GM21367 (cell line): ENCODE data around the gene CNGB1.
"Not testable (repeated sequence)": the region's sequence is repeated elsewhere in the genome, so short reads cannot be mapped to it uniquely, and the experiment has no call there.

Experiments
- ATAC-seq: cut with Tn5 transposase; IDR thresholded peaks from one replicate; pipeline ENCODE4 v1.9.1; 2021; ENCODE audit not compliant: unreplicated experiment

Gene CNGB1

DNA sequence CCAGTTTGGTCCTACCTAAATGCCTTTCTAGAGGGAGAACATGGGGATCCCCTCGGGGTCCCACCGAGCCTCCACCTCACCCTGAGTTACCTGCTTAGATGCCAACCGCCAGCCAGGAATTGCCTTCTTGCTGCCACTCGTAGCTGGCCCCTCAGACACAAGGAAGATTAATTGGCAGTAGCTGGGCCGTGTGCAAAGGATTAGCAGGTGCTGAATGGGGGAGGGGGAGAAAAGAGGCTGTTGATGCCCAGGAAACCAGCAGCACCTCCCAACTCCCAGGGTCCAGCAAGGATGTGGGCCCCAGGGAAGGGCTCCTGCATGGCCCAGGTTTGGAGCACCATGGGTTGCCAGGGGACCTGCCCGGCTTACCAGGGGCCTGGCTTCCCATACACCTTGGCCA, at the start of gene CNGB1:
CNGB1 (minus strand) TSS at position 159 of the 400 bp plus-strand sequence. CDS start 3,842 bp downstream, outside the sequence.
- ATAC-seq, result no peak

DNA sequence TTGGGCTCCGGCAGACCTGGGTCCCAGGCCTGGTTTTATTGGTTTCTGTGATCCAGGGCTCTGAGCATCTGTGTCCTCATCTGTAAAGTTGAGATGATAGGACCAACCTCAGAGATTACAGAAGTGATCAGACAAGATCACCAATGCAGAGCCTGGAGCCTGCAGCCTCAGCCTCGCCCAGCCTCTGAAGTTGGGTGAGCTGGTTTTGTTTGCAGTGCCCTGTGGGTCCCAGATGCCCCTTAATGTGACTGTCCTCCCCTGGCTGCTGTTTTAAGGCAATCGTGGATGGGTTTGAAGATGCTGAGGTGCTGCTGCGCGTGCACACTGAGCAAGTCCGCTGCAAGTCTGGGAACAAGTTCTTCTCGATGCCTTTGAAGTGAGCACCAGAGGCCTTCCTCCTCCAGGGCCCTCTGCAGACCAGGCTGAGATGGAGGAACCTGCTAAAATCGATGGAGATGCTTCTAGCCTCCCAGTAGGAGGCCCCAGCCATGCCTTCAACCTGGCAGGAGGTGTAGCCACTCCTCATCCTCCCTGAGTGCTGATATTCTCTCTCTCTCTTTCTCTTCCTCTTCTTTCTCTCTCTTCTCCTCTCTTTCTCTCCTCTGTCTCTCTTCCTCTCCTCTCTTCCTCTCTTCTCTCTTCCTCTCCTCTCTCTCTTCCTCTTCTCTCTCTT, 49.1 kb upstream of the CNGB1 start:
- ATAC-seq, result no peak

DNA sequence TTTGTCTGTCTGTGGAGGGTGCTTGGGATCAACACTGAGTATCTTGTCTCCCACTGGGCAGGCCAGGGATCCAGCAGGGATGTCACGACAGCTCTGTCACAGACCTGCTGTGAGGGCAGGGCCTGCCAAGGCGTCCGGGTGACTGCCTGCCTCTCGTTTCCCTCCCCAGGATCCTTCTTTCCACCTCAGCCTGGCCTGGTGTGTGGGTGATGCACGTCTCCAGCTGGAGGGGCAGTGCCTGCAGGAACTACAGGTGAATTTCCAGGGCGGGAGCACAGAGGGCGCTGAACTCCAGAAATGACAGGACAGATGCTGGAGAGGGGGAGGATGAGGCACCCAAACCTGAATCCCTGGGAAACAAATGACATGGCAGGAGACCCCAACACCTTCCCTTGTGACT, 47.9 kb upstream of the CNGB1 start:
- no peak for ATAC-seq

DNA sequence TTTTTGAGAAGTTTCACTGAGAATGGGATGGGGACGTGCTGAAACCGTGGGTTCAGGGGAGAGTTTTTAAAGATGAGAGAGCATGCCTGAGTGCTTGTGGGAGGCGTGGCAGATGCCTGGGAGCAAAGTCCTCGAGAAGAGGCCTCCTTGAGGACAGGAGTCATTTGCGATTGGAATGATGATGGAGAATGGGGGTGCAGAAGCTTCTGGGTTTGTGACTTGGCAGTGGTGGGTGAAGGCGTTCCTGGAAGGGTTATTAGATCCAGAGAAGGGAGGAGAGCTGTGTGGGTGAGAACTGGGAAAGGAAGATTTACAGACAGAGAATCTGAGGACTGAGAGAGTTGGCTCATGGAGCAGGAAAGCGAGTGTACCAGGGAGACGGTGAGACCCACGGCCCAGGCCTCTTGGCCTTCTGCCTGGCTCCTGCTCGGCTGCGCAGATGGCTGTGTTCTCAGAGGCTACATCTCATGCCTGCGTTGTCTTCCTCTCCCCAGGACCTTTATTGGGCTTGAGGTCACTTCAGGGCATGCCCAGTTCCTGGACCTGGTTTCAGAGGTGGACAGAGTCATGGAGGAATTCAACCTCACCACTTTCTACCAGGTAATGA, 46.0 kb upstream of the CNGB1 start:
- ATAC-seq, result no peak

DNA sequence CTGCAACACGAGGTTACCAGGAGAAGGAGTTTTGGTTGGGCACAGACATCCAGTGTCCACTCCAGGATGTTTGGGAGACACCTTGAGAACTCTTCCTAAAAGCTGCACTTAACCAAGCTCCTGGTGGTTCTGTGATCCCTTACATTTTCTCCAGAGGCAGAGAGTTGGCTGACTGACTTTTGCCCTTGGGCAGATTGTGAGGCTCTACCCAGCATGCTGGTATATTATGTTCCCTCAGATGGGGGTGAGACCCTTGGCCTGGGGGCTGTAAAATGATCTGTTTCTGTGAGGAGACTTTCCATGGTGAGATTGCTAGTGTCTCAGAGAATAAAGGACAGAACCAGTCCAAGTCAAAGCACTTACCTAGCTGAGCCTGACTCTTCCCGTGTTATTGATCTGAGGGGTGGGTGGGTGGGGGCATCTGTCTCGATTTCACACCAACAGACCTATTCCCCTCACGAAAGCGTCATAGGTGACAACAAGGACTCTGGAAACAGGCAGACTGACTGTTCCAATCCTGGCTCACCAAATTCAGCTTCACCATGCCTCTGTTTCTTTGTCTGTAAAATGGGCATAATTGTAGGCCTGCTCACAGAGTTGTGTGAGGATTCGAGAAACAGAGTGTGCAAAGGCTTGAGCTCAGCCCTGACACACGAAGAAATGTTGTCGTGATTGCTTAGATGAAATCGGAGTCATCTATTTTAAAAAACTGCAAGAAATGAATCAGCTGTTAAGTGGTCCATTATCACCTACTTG, 42.5 kb upstream of the CNGB1 start:
- no peak for ATAC-seq

DNA sequence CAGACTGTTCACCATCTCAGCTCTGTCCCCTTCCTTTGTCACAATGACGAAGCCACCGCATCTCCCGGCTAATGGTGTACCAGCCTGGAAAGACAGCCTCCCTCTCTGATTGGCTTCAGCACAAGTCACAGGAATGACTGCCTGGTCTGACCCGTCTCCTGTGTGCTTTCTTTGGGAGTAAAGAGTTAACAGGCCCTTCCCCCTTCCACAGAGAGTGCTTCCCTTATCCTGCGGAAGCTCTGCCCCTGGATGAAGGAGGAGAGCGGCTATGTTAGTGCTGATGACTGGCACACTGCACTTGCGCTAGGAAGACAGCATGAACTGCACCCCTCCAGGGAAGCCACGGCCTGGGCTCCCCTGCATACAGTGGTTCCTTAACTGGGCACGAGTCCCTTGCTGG, 41.6 kb upstream of the CNGB1 start:
- ATAC-seq, result no peak

DNA sequence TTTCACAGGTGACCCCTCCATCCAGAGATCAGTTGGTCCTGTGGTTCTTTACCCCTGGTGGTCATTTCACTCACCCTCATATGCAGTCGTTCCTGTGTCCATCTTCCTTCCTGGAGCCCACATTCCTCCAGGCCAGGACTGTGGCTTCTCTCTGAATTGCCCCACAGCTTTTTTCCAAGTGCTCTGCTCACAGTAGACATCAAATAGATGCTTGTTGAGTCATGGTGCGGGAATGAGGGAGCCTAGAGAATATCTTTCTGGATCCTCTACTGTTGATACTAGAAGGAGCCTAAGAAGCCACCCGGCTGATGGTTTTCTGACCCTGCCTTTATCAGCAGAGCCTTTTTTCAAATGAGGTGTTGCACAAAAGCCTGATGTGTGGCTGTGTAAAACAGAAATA, 40.7 kb upstream of the CNGB1 start:
- no peak for ATAC-seq

DNA sequence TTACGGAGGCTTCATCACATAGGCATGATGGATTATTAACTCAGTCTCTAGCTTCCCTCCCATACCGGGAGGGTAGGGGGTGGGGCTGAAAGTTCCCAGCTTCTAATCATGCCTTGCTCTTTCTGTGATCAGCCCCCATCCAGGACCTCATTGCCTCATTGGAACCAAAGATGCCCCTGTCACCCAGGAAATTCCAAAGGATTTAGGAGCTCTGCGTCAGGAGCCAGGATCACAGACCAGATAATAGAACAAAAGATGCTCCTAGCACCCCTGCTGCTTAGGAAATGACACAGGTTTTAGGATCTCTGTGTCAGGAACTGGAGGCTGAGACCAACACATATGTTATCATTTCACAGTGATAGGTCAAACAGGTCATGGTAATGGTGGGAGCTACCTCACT, 40.0 kb upstream of the CNGB1 start:
- ATAC-seq, result no peak

DNA sequence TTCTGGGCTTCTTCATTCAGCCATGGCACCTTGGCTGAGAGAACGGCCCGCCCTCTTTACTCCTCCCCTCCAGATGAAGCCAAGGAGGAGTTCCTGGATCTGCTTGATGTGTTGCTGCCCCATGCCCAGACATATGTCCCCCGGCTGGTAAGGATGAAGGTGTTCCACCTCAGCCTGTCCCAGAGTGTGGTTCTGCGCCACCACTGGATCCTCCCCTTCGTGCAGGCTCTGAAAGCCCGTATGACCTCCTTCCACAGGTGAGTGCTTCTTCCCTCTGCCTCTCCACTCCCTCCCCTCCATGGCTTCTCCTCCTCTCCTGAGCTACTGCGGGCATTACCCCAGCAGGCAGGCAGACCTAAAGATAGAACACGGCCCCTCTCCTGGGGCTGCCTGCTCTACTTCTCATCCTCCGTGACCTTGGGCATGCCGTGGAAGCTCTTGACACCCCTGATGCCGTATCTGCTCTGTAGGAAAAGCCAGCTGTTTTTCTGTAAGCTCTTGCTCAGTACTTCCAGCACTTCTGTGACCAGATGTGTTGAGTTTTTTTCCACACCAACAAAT, 39.0 kb upstream of the CNGB1 start:
- no peak for ATAC-seq

DNA sequence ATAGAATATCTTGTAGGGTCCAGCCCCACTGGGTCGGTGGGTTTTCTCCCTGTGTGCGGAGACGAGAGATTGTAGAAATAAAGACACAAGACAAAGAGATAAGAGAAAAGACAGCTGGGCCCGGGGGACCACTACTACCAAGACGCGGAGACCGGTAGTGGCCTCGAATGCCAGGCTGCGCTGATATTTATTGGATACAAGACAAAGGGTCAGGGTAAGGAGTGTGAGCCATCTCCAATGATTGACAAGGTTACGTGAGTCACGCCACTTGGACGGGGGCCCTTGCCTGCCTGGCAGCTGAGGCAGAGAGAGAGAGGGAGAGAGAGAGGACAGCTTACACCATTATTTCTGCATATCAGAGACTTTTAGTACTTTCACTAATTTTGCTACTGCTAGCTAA, 33.8 kb upstream of the CNGB1 start:
- ATAC-seq, result not testable (repeated sequence)

DNA sequence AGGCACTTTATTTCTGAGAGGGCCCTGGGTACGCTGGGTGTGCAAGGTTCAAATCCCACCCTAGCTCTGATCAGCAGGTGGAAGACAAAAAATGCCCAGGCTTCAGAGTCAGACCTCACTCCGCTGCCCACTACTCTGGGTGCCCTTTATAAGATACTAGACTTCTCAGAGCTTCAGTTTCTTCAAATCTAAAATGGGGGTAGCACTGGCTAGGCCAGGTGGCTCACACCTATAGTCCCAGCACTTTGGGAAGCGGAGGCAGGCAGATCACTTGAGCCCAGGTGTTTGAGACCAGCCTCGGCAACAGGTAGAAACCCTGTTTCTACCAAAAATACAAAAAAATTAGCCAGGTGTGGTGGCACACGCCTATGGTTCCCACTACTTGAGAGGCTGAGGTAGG, 32.0 kb upstream of the CNGB1 start:
- no peak for ATAC-seq

DNA sequence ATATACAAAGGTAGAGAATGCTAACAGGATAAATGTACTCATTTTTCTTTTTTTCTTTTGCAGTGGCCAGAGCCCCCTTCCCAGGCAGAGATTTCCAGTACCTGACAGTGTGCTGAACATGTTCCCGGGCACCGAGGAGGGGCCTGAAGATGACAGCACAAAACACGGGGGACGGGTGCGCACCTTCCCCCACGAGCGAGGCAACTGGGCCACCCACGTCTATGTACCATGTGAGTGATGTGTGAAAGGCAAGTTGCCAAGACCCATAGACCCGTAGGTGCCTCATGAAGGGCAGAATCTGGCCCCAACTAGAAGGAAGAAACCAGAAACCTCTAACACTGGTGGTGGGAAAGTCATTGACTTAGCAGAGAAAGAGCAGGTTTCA, 31.5 kb upstream of the CNGB1 start:
- ATAC-seq, result no peak

DNA sequence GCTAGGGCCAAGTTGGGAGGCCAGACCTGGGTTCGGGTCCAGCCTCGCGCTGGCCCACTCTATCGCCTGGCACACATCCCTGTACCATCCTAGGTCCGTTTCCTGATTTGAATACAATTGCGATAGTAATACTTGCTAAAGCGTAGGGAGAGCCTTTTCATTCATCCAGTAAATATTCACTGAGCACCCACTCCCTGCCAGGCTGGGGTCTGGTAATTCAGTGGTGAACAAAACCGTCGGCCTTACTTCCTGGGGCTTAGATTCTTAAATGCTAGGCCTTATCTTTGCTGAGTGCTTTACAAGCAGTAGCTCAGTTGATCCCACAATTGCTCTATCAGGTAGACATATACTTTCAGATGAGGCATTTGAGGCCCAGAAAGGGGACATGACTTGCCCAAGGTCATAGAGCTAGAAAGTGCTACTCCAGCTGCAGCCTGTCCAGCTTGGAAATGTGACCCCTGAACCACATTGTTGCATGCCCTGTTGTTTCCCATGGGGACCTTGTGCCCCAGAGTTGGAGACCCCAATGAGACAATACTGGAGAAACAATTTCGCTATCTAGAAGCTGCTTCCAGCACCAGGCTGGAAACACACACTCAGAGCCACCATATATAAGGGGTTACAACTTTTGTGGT, 31.0 kb upstream of the CNGB1 start:
- ATAC-seq, result no peak

DNA sequence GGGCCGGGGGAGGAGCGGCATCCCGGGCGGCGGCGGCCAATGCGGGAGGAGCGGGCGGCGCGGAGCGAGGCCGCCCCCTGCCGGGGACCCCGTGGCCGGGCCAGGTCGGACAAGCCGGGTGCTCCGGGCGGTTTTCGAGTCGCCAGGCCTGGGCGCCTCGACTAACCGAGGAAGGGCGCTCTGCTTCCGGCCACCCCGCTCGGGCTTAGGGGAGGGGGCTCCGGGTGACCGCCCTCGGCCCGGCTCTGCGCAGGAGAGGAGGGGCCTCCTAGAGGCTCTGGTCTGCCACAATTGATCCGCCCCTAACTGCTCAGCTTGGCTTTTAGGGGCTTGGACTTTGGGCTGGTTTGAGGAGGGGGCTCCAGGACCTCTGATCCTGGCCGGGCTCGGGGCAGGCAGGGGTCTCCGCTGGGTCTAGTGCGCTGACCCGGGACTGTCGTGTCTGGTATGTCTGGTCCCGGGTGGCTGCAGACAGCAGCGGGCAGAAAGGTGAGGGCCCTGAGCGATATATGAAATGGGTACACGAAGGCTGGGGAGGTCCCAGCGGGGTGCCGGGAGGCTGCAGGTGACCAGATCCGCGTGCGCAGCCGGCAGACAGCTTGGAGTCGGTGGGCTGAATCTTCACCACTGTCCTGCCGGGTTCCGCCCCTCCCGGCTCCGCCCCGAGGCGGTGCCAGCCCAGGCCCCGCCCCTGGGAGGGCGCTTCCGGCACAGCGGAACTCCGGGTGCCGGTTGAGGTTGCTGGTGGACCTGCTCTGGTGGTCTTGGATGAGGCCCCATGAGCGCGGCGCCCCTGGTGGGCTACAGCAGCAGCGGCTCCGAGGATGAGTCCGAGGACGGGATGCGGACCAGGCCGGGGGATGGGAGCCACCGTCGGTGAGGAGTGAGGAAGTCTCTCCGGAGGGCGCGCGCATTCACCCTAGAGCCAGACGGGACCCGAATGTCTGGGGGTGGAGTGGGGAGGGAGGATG, 30.1 kb upstream of the CNGB1 start, which contains the start of gene USB1:
USB1 (plus strand) TSS at position 702 of the 971 bp plus-strand sequence; CDS start at position 779, 77 bp downstream.
- ATAC-seq, result peak; percentile 73

DNA sequence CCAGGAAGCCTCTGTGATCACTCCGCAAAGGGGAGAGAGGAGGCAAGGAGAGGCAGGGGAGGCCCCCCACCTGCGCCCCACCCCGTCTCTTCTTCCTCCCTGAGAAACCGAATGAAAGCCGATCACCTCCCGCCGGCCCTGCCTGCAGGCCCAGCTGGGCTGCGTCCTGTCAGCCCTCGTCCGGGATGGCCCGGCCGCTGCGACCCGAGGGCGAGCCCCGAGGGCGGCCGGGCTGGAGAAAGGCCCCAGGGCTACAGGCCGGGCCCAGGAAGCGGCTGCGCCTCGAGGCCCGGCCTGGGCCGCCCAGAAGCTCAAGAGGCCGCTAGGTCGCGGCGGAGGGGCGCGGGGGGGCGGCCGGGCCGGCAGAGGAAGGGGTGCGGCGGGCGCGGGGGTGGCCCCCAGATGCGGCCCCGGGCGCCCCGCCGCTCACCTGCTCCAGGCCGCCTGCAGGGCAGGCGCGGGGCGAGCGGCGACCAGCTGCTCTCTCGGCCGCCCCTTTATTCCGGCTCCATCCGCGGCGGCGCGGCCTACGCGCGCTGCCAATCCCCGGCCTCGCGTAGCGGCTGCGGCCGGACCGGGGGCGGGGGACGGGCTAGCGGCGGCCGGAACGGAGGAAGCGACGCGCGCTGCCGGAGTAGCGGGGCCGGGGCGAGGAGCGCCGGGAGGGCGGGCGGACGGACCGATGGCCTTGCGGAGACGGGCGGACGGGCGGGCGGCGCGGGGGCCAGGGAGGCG, 29.2 kb upstream of the CNGB1 start, which contains the start of gene ZNF319:
ZNF319 (minus strand) TSS at position 702 of the 735 bp plus-strand sequence. CDS start 2,407 bp downstream, outside the sequence.
- ATAC-seq, result peak; percentile 22

DNA sequence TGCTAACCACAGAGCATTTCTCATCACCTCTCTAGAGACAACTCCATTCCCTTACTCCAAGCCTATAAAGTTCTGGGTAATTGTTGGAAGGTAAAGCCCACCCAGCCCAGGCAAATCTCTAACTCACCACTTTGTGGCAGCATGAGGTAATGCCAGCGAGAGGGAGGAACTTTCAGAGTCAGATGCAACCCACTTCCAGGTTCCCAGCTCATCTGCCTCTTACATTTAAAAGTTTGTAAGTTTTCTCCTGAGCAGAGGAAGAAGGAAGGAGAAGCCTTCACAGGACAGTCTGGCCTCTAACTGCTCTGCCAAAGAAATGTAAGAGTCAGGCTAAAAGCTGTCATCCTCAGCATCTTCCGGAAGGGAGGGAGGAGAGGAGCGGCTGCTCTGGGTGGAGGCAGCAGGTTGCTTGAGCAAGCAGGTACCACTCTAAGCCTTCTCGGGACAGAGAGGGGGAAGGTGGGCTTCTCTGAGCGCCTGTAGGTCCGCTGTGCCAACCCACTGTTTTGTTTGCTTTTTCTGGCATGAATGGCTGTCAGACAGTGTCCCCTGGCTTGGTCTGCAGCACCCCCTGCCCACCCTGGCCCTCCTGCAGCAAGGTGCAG, 28.5 kb upstream of the CNGB1 start:
- no peak for ATAC-seq

DNA sequence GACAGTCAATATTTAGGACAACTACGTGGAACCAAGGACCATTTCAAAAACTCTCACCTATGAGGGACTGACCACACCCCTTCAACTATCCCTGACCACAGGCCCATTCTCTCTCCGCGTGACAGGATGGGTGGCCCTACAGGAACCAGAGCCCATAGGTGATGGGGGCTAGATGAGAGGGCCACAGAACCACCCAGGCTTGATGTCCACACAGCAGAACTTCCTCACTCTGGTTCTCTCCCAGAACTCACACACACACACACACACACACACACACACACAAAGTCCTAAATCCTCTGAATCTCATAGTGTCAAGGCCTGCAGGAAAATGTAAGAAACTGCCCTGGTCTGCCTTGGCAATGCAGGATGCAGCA, 28.1 kb upstream of the CNGB1 start:
- ATAC-seq, result no peak

DNA sequence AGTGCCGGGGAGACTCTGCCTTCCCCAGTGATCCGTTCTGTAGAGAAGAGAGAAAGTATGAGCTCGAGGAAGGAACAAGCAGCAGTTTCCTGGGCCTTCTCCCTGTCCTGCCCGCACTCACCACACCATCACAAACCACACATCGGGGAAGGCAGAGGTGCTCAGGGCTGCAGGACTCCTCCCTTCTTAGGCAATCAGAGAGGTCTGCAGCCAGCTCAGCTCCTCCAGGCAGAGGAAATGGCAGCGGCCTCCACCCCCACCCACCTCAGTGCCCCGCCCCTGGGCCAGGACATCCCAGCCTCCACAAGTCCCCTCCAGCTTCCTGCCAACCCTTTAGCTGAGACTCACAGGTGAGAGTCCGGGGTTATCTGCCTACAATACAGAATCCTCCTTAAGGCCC, 27.6 kb upstream of the CNGB1 start:
- no peak for ATAC-seq
